ENCODE results near the gene CCDC136.

GRCh38 chr7:128856001-128856718 lies 64.4 kb downstream of the CCDC136 start:
- TF ChIP-seq ZFP30 (CRISPR knock-in tag; IDR thresholded peaks at IDR 0.05), result no peak
- TF ChIP-seq ZNF8 (CRISPR knock-in tag; IDR thresholded peaks at IDR 0.05), result no peak
- no peak for TF ChIP-seq GLIS3 (CRISPR knock-in tag; IDR thresholded peaks at IDR 0.05)
- TF ChIP-seq, protein P1, sequence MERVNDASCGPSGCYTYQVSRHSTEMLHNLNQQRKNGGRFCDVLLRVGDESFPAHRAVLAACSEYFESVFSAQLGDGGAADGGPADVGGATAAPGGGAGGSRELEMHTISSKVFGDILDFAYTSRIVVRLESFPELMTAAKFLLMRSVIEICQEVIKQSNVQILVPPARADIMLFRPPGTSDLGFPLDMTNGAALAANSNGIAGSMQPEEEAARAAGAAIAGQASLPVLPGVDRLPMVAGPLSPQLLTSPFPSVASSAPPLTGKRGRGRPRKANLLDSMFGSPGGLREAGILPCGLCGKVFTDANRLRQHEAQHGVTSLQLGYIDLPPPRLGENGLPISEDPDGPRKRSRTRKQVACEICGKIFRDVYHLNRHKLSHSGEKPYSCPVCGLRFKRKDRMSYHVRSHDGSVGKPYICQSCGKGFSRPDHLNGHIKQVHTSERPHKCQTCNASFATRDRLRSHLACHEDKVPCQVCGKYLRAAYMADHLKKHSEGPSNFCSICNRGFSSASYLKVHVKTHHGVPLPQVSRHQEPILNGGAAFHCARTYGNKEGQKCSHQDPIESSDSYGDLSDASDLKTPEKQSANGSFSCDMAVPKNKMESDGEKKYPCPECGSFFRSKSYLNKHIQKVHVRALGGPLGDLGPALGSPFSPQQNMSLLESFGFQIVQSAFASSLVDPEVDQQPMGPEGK (CRISPR knock-in tag; IDR thresholded peaks at IDR 0.05; ENCODE audit: borderline replicate concordance), result no peak
- TF ChIP-seq PPARA (CRISPR knock-in tag; IDR thresholded peaks at IDR 0.05; ENCODE audit: borderline replicate concordance), result no peak
- no peak for TF ChIP-seq TCF4 (CRISPR knock-in tag; IDR thresholded peaks at IDR 0.05; ENCODE audit: borderline replicate concordance)
- TF ChIP-seq ZFP3 (CRISPR knock-in tag; IDR thresholded peaks at IDR 0.05), result no peak
- no peak for TF ChIP-seq CSDC2 (CRISPR knock-in tag; IDR thresholded peaks at IDR 0.05)
- TF ChIP-seq, protein P2, sequence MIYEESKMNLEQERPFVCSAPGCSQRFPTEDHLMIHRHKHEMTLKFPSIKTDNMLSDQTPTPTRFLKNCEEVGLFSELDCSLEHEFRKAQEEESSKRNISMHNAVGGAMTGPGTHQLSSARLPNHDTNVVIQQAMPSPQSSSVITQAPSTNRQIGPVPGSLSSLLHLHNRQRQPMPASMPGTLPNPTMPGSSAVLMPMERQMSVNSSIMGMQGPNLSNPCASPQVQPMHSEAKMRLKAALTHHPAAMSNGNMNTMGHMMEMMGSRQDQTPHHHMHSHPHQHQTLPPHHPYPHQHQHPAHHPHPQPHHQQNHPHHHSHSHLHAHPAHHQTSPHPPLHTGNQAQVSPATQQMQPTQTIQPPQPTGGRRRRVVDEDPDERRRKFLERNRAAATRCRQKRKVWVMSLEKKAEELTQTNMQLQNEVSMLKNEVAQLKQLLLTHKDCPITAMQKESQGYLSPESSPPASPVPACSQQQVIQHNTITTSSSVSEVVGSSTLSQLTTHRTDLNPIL (CRISPR knock-in tag; IDR thresholded peaks at IDR 0.05; ENCODE audit: low read depth), result no peak
- TF ChIP-seq RARB (CRISPR knock-in tag; IDR thresholded peaks at IDR 0.05), result no peak
- no peak for TF ChIP-seq ZNF70 (CRISPR knock-in tag; IDR thresholded peaks at IDR 0.05)

Data from SK-N-SH treated with all-trans-retinoic acid at 6 μM for 48 hours (cell line).